ENCODE results near the gene HORMAD2.

- TF ChIP-seq ZNF501 (tag by site-specific recombination; IDR thresholded peaks at IDR 0.05) = no peak
- no peak for TF ChIP-seq ZNF549 (tag by site-specific recombination; IDR thresholded peaks at IDR 0.05)
- no peak for TF ChIP-seq CTCF (tag by site-specific recombination; IDR thresholded peaks at IDR 0.05)
- no peak for TF ChIP-seq ZBTB48 (tag by site-specific recombination; IDR thresholded peaks at IDR 0.05)
- no peak for TF ChIP-seq YY1 (tag by site-specific recombination; IDR thresholded peaks at IDR 0.05)
- no peak for TF ChIP-seq GLI2 (tag by site-specific recombination; IDR thresholded peaks at IDR 0.05; ENCODE audit: borderline replicate concordance, low read depth)
- no peak for TF ChIP-seq ZNF121 (tag by site-specific recombination; IDR thresholded peaks at IDR 0.05)
- TF ChIP-seq ZNF274 (IDR thresholded peaks at IDR 0.05; ENCODE audit: low read length) = no peak
- no peak for TF ChIP-seq ZNF274 (tag by site-specific recombination; IDR thresholded peaks at IDR 0.05; ENCODE audit: borderline replicate concordance)
Observed at GRCh38 chr22:30224161-30224857, 144.0 kb downstream of the HORMAD2 start.
